Measurements from ENCODE around the gene EMC8.

DNA sequence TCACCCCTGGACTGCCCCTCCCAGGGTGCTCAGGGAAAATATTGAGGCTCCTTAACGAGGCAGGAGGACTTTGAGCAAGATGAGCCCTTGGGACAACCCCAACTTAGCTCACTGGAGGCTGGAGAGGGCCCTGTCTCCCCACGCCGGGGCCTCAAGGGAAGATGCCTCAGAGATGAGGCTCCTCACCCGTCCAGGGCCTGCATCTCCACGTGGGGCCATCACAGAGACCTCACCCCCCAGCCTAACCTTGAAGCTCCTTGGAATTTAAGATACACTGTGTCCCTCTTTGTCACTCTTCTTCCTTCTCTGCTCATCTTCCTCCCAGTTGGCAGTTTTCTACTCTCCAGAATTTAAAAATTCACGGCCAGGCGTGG, 11.4 kb upstream of the EMC8 start:
- TF ChIP-seq, protein P1, sequence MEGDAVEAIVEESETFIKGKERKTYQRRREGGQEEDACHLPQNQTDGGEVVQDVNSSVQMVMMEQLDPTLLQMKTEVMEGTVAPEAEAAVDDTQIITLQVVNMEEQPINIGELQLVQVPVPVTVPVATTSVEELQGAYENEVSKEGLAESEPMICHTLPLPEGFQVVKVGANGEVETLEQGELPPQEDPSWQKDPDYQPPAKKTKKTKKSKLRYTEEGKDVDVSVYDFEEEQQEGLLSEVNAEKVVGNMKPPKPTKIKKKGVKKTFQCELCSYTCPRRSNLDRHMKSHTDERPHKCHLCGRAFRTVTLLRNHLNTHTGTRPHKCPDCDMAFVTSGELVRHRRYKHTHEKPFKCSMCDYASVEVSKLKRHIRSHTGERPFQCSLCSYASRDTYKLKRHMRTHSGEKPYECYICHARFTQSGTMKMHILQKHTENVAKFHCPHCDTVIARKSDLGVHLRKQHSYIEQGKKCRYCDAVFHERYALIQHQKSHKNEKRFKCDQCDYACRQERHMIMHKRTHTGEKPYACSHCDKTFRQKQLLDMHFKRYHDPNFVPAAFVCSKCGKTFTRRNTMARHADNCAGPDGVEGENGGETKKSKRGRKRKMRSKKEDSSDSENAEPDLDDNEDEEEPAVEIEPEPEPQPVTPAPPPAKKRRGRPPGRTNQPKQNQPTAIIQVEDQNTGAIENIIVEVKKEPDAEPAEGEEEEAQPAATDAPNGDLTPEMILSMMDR (IDR thresholded peaks at IDR 0.05 in 2 of 3, conservative IDR thresholded peaks at IDR 0.05 in 1 of 3; ENCODE audit: control insufficient read depth in 2 of 3, extremely low read depth in 1 of 3, insufficient read depth in 1 of 3, low read depth in 3 of 3, low read length in 3 of 3): no peak
- TF ChIP-seq, protein P2, sequence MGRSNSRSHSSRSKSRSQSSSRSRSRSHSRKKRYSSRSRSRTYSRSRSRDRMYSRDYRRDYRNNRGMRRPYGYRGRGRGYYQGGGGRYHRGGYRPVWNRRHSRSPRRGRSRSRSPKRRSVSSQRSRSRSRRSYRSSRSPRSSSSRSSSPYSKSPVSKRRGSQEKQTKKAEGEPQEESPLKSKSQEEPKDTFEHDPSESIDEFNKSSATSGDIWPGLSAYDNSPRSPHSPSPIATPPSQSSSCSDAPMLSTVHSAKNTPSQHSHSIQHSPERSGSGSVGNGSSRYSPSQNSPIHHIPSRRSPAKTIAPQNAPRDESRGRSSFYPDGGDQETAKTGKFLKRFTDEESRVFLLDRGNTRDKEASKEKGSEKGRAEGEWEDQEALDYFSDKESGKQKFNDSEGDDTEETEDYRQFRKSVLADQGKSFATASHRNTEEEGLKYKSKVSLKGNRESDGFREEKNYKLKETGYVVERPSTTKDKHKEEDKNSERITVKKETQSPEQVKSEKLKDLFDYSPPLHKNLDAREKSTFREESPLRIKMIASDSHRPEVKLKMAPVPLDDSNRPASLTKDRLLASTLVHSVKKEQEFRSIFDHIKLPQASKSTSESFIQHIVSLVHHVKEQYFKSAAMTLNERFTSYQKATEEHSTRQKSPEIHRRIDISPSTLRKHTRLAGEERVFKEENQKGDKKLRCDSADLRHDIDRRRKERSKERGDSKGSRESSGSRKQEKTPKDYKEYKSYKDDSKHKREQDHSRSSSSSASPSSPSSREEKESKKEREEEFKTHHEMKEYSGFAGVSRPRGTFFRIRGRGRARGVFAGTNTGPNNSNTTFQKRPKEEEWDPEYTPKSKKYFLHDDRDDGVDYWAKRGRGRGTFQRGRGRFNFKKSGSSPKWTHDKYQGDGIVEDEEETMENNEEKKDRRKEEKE (IDR thresholded peaks at IDR 0.05): no peak
- TF ChIP-seq, protein P3, sequence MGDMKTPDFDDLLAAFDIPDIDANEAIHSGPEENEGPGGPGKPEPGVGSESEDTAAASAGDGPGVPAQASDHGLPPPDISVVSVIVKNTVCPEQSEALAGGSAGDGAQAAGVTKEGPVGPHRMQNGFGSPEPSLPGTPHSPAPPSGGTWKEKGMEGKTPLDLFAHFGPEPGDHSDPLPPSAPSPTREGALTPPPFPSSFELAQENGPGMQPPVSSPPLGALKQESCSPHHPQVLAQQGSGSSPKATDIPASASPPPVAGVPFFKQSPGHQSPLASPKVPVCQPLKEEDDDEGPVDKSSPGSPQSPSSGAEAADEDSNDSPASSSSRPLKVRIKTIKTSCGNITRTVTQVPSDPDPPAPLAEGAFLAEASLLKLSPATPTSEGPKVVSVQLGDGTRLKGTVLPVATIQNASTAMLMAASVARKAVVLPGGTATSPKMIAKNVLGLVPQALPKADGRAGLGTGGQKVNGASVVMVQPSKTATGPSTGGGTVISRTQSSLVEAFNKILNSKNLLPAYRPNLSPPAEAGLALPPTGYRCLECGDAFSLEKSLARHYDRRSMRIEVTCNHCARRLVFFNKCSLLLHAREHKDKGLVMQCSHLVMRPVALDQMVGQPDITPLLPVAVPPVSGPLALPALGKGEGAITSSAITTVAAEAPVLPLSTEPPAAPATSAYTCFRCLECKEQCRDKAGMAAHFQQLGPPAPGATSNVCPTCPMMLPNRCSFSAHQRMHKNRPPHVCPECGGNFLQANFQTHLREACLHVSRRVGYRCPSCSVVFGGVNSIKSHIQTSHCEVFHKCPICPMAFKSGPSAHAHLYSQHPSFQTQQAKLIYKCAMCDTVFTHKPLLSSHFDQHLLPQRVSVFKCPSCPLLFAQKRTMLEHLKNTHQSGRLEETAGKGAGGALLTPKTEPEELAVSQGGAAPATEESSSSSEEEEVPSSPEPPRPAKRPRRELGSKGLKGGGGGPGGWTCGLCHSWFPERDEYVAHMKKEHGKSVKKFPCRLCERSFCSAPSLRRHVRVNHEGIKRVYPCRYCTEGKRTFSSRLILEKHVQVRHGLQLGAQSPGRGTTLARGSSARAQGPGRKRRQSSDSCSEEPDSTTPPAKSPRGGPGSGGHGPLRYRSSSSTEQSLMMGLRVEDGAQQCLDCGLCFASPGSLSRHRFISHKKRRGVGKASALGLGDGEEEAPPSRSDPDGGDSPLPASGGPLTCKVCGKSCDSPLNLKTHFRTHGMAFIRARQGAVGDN (IDR thresholded peaks at IDR 0.05): no peak
- no peak for TF ChIP-seq POLR2A (IDR thresholded peaks at IDR 0.05; ENCODE audit: low read depth, low read length)
- TF ChIP-seq, protein P4, sequence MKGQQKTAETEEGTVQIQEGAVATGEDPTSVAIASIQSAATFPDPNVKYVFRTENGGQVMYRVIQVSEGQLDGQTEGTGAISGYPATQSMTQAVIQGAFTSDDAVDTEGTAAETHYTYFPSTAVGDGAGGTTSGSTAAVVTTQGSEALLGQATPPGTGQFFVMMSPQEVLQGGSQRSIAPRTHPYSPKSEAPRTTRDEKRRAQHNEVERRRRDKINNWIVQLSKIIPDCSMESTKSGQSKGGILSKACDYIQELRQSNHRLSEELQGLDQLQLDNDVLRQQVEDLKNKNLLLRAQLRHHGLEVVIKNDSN (IDR thresholded peaks at IDR 0.05; ENCODE audit: borderline replicate concordance, extremely low read length, insufficient read depth, low read depth, low read length): no peak
- no peak for TF ChIP-seq EZH2 (IDR thresholded peaks at IDR 0.05; ENCODE audit: borderline replicate concordance, control insufficient read depth, low read depth, low read length)

Measured in GM12878 (cell line).